ENCODE measurements around the gene LAMA2.

- no peak for TF ChIP-seq POLR2A (IDR thresholded peaks at IDR 0.05)
- TF ChIP-seq EP300 (IDR thresholded peaks at IDR 0.05), result no peak
These were observed 669.5 kb downstream of the LAMA2 start for GRCh38 chr6:129552413-129552812.
